Muscle layer of colon (tissue), 2 donors: ENCODE measurements around the gene SETD1B.

ENCODE experiments used
- H3K27ac ChIP-seq: one replicate; pipeline ENCODE4 v1.7.0; 2013; ENCODE audit warnings: low read depth, mild to moderate bottlenecking, low read length, moderate library complexity
- H3K27me3 ChIP-seq, 2 donors: one replicate each; pipeline ENCODE4 v1.7.0; 2013; ENCODE audit warnings: low read length in 2 of 2, mild to moderate bottlenecking in 2 of 2; ENCODE audit not compliant: insufficient read depth in 2 of 2, control insufficient read depth in 1 of 2
- H3K36me3 ChIP-seq: one replicate; pipeline ENCODE4 v1.7.0; 2013; ENCODE audit warnings: mild to moderate bottlenecking, low read length; ENCODE audit not compliant: insufficient read depth
- H3K4me1 ChIP-seq: one replicate; pipeline ENCODE4 v1.7.0; 2013; ENCODE audit warnings: mild to moderate bottlenecking, low read length; ENCODE audit not compliant: insufficient read depth
- H3K4me3 ChIP-seq, 2 donors: one replicate each; pipeline ENCODE4 v1.7.0; 2013; ENCODE audit warnings: low read length in 2 of 2, low read depth in 1 of 2, mild to moderate bottlenecking in 1 of 2, moderate library complexity in 1 of 2
- H3K9ac ChIP-seq: one replicate; pipeline ENCODE4 v1.7.0; 2013; ENCODE audit warnings: low read length
- H3K9me3 ChIP-seq: one replicate; pipeline ENCODE4 v1.7.0; 2013; ENCODE audit warnings: mild to moderate bottlenecking, low read length
- donor health status: abdominal sarcoma.
- donor health status: Adenocarcinoma of cecum.

SETD1B gene

DNA sequence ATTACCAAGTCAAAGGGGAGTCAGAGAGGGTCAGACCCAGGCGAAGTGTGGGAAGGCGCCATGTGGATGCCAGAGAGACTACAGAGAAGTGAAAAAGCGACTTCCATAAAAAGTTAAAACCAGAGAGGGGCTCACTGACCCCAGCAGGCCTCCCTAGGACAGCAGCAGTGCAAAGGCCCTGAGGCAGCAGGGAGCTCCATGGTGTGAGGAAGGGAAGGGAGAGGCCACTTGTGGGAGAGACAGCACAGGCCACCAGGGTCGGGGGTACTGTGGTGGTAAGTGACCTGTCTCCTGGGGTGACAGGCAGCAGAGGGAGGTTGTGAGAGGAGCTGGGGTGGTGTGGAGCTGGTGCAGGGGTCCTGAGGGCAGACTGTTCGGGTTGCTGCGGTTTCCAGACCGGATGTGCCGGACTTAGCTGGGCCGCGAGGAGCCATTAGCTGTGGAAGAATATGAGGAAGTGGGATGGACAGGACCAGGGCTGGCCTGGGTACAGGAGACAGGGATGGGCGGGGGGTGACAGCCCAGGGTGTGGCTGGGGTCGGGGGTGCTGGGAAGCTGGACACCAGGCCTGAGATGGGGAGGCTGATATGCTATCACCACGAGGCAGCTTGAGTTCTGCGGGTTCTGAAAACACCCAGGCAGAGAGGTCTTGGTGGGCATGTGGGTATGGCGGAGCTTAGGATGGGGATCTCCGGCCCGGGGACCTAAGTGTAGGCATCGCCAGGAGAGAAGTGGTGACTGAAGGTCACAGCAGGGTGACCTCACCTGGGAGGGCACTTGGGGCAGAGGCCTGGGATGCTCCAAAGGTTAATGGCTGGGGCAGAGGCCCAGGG lies 22.7 kb downstream of the SETD1B start:
- Histone ChIP-seq H3K27ac (no peak overlapping the region), H3K9me3 (no peaks in the 10 kb centered on the region), H3K9ac (no peak overlapping the region), H3K4me1 (peaks cover 9% of the 10 kb centered on the region), H3K27me3 (no peaks in the 10 kb centered on the region), H3K4me3 (no peak overlapping the region), H3K36me3 (peaks cover 62% of the 10 kb centered on the region)

DNA sequence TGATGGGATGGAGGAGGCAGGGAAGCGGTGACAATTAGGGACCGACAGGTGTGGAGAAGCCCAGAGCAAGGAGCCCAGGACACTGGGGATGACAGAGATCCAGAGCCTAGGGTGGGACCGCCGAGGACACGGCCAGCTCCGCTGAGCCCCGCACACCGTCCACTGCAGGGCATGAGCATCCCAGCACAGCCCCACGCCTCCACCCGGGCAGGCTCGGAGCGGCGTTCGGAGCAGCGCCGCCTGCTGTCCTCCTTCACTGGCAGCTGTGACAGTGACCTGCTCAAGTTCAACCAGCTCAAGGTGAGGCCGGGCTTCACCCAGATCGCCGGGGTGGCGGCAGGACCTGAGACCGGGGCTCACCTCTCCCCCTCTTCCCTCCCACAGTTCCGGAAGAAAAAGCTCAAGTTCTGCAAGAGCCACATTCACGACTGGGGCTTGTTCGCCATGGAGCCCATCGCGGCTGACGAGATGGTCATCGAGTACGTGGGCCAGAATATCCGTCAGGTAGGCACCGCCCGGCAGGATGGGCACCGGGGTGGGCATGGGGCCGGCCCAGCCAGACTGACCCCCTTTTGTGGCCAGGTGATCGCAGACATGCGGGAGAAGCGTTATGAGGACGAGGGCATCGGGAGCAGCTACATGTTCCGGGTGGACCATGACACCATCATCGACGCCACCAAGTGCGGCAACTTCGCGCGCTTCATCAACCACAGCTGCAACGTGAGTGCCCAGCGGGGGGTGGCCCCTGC lies 23.7 kb downstream of the SETD1B start:
- H3K36me3 ChIP-seq, result peaks cover 71% of the 10 kb centered on the region
- peaks cover 9% of the 10 kb centered on the region for H3K4me1 ChIP-seq
- H3K4me3 ChIP-seq, result no peak overlapping the region
- no peaks in the 10 kb centered on the region for H3K9me3 ChIP-seq
- H3K27me3 ChIP-seq, result no peaks in the 10 kb centered on the region
- no peak overlapping the region for H3K9ac ChIP-seq
- H3K27ac ChIP-seq, result no peak overlapping the region

DNA sequence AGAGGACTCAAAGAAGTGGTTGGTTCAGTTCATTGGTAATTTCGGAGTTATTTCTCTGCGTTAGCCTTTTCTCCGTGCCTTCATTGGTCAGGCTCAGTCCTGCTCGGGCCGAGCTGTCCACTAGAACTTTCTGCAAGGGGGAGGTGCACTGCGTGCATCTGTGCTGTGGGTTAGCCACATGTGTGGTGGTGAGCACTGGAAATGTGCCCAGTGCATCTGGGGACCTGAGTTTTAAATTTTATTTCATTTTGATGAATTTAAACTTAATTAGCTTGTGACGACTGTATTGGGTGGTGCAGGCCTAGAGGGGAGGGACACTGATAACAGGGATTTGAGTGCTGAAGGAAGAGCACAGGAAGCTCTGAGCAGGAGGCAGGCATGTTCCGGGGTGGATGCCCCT lies 24.5 kb downstream of the SETD1B start:
- Histone ChIP-seq H3K9ac (no peak overlapping the region), H3K9me3 (no peaks in the 10 kb centered on the region), H3K36me3 (peaks cover 71% of the 10 kb centered on the region), H3K27me3 (no peaks in the 10 kb centered on the region), H3K27ac (no peak overlapping the region), H3K4me1 (peaks cover 9% of the 10 kb centered on the region), H3K4me3 (no peak overlapping the region)

DNA sequence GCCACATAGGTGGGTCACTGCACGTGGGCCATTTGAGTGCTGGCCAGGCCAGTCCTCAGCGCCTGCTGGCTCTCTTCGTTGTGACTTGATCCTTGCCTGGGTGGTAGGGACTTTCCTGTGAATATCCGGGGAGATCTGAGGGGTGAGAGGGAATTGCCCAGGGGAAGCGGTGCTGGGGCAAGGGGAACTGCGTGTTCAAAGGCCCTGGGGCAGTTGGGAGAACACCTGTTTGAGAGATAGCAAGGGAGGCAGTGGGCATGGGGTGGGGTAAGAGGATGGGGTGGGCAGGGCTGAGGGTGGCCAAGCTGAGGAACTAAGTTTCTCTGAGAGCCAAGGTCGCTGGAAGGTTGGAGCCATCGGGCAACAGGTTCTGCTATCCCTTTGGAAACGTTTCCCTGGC lies 25.0 kb downstream of the SETD1B start:
- peaks cover 9% of the 10 kb centered on the region for H3K4me1 ChIP-seq
- H3K27me3 ChIP-seq, result no peaks in the 10 kb centered on the region
- H3K9me3 ChIP-seq, result no peaks in the 10 kb centered on the region
- H3K27ac ChIP-seq, result no peak overlapping the region
- H3K4me3 ChIP-seq, result no peak overlapping the region
- no peak overlapping the region for H3K9ac ChIP-seq
- H3K36me3 ChIP-seq, result peaks cover 66% of the 10 kb centered on the region

DNA sequence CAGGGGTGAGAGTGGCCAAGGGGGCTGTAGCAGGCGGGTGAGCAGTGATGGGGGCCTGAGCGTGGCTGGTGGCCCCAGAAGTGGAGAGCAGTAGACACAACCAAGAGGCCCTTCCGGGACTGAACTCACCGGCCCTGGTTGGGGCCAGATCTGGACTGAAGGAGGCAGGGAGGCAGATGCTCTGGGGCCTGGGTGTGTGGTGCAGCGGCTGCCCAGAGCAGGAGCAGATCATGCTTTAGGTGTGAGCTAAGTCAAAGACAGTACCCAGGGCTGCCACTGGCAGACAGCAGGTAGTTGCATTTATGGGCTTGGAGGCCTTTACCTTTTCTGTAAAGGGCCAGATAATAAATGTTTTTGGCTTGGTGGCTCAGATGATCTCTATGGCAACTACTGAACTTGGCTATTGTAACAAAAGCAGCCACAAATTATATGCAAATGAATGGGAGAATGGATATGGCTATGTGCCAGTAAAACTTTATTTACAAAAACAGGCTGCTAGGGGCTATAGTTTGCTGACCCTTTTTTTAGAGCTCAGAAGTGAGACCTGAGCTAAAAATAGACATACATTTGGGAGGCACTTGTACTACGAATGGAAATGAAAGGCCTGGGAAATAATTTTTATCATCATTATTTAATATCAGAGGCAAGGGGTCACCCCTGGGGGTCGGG lies 25.6 kb downstream of the SETD1B start:
- Histone ChIP-seq H3K9me3 (no peaks in the 10 kb centered on the region), H3K27ac (no peak overlapping the region), H3K36me3 (peaks cover 60% of the 10 kb centered on the region), H3K27me3 (no peaks in the 10 kb centered on the region), H3K9ac (no peak overlapping the region), H3K4me3 (no peak overlapping the region), H3K4me1 (peaks cover 9% of the 10 kb centered on the region)

DNA sequence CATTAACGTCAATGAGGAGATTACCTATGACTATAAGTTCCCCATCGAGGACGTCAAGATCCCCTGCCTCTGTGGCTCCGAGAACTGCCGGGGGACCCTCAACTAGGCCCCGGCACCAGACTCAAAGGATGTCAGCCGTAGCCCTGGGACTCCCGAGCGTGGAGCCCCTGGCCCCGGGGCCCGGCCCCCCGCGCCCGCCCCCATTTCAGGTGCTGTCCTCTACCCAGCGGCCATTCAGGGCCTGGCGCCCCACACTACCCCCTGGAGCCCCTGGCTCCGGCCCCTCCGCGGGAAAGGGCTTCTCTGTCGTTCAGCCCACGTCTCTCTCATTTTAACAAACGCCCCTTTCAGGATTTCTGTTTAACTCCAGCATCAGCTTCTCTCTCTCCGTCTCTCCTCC lies 26.3 kb downstream of the SETD1B start:
- H3K27ac ChIP-seq, result no peak overlapping the region
- H3K9me3 ChIP-seq, result no peaks in the 10 kb centered on the region
- H3K36me3 ChIP-seq, result peaks cover 57% of the 10 kb centered on the region
- H3K4me1 ChIP-seq, result peaks cover 9% of the 10 kb centered on the region
- H3K4me3 ChIP-seq, result no peak overlapping the region
- H3K27me3 ChIP-seq, result no peaks in the 10 kb centered on the region
- no peak overlapping the region for H3K9ac ChIP-seq

DNA sequence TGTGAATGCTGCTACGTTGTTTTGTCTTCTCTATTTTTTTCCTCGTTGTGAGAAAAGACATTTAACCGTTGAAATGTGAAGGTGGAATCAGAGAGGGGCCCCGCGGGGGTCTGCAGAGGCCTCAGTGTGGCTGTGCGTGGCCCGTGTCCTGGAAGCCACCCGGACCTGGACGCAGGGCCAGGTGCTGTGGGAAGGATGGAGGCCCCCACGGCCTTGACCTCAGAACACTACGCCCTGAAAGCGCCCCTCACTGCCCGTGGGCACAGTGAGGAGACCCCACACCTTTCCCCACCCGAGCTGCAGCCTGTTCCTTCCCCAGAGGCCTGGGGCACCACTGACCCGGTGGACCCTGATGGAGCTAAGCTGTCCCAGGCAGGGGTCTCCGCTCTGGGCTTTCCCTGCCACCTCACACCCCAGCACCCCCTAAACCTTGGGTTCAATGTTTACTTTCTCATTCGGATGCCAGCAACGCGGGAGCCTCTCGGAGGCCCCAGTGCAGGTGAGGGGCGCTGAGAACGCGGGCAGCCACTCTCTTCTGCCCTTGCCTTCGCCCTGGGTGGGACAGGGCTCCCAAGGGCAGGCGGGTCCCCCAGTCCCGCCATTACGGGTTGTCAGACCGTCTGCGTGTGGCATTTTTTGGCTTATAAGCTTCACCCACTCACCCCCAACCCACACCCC lies 26.9 kb downstream of the SETD1B start:
- peaks cover 9% of the 10 kb centered on the region for H3K4me1 ChIP-seq
- no peaks in the 10 kb centered on the region for H3K9me3 ChIP-seq
- no peaks in the 10 kb centered on the region for H3K27me3 ChIP-seq
- H3K4me3 ChIP-seq, result no peak overlapping the region
- H3K36me3 ChIP-seq, result peaks cover 57% of the 10 kb centered on the region
- no peak overlapping the region for H3K27ac ChIP-seq
- no peak overlapping the region for H3K9ac ChIP-seq

DNA sequence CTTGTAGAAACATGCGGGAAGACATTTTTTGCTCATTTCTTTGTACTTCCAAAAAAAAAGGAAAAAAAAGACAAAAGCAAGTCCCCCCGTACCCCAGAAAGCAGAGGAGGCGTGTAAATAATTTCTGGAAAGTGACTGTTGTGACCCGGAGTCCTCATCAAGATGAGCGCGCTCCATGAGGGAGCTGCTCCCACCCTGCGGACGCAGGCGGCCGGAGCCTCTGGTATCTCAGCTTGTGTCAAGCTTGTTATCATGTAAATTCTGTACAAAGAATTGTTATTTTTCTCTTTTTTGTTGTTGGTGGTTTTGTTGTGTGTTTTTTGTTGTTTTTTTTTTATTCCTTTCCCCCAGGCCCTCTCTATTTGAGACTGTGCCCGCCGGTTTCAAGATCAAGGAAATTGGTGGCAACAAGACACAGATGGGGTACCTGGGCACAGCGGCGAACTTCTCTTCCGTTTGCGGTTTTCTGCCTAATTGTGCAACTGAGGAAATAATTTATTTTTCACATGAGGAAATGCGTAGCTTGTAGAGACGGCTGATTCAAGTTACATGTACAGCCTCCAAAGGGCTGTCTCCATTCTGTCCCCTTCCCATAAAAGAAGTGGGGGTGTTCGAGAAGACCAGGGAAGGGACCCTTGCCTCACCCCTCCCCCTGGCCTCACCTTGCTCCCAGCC lies 27.9 kb downstream of the SETD1B start:
- H3K36me3 ChIP-seq, result peaks cover 53% of the 10 kb centered on the region
- no peak overlapping the region for H3K27ac ChIP-seq
- no peaks in the 10 kb centered on the region for H3K9me3 ChIP-seq
- no peaks in the 10 kb centered on the region for H3K27me3 ChIP-seq
- peaks cover 9% of the 10 kb centered on the region for H3K4me1 ChIP-seq
- H3K9ac ChIP-seq, result no peak overlapping the region
- H3K4me3 ChIP-seq, result no peak overlapping the region

DNA sequence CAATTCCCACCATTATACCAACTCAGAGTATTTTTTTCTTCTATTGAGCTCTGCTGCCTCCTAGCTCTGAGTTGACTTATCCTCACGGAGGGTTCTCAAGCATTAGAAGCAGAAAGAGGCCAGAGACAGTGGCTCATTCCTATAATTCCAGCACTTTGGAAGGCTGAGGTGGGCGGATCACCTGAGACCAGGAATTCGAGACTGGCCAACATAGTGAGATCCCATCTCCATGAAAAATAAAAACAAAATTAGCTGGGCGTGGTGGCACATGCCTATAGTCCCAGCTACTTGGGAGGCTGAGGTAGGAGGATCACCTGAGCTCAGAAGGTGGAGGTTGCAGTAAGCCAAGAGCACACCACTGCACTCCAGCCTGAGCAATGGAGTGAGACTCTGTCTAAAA lies 33.9 kb downstream of the SETD1B start:
- H3K4me1 ChIP-seq, result peaks cover 5% of the 10 kb centered on the region
- no peak overlapping the region for H3K27ac ChIP-seq
- H3K27me3 ChIP-seq, result no peaks in the 10 kb centered on the region
- H3K36me3 ChIP-seq, result no peaks in the 10 kb centered on the region
- H3K9ac ChIP-seq, result no peak overlapping the region
- H3K9me3 ChIP-seq, result no peaks in the 10 kb centered on the region
- no peak overlapping the region for H3K4me3 ChIP-seq

DNA sequence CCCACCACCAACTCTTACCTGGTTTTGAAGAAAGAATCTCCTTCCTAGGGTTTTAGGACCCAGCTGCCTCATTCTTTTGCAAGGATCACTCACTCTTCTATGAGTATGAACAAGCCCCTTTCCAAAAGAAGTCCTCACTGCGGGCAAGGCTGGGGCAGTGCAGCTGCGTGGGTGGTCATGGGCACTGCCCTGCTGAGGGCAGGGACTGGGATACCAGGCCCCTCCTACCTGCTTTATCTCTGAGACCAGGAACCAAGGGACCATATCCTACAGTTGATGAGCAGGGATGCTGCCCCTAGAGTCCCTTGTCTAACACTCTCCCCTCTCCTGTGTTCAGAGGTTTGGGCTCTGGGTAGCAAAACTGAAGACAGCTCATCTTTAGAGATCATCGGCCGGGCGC lies 34.3 kb downstream of the SETD1B start:
- Histone ChIP-seq H3K27ac (no peak overlapping the region), H3K36me3 (no peaks in the 10 kb centered on the region), H3K4me1 (peaks cover 5% of the 10 kb centered on the region), H3K9me3 (no peaks in the 10 kb centered on the region), H3K9ac (no peak overlapping the region), H3K27me3 (no peaks in the 10 kb centered on the region), H3K4me3 (no peak overlapping the region)
